HepG2 (cell line): Measurements from ENCODE around the gene RARRES1. TPM values are rescaled to one million over a fixed set of nuclear protein-coding genes. Genes with fewer than 3 reads are reported as not detected.

Experiments
- ARNTL ChIP-seq: sonication (generic); formaldehyde crosslinking; IDR thresholded peaks from 2 replicates; pipeline ENCODE4 v1.4.0; 2020; ENCODE audit warnings: mild to moderate bottlenecking, missing genetic modification reagents
- CHD2 ChIP-seq: IDR thresholded peaks from 2 replicates; pipeline ENCODE4 v1.6.1; 2011; ENCODE audit warnings: low read depth, low read length, improper control_type of control experiment
- EHMT2 ChIP-seq: fragments of 200-600 bp; sonication (generic); IDR thresholded peaks from 2 replicates; pipeline ENCODE4 v1.7.0; 2017; ENCODE audit warnings: antibody characterized with exemption, low read depth, low read length, borderline replicate concordance
- GFI1 ChIP-seq: sonication (generic); formaldehyde crosslinking; IDR thresholded peaks from 2 replicates; pipeline ENCODE4 v1.5.0; 2020; ENCODE audit warnings: missing genetic modification reagents, mild to moderate bottlenecking, borderline replicate concordance
- HOXD1 ChIP-seq: sonication (generic); formaldehyde crosslinking; IDR thresholded peaks from 2 replicates; pipeline ENCODE4 v1.5.0; 2020; ENCODE audit warnings: missing genetic modification reagents
- IRF2 ChIP-seq: IDR thresholded peaks from 2 replicates; pipeline ENCODE4 v1.6.1; 2018; ENCODE audit warnings: missing genetic modification reagents, missing compliant biosample characterization
- KDM6A ChIP-seq: IDR thresholded peaks from 2 replicates; pipeline ENCODE4 v1.6.1; 2016; ENCODE audit warnings: low read depth
- MEIS1 ChIP-seq: sonication (generic); formaldehyde crosslinking; IDR thresholded peaks from 2 replicates; pipeline ENCODE4 v1.9.0; 2021; ENCODE audit warnings: mild to moderate bottlenecking, missing genetic modification reagents, moderate library complexity, borderline replicate concordance
- MTF2 ChIP-seq: sonication (generic); formaldehyde crosslinking; IDR thresholded peaks from 2 replicates; pipeline ENCODE4 v1.5.0; 2020; ENCODE audit warnings: missing genetic modification reagents, borderline replicate concordance
- NCOR1 ChIP-seq: fragments of 200-600 bp; sonication (generic); IDR thresholded peaks from 2 replicates; pipeline ENCODE4 v1.7.0; 2017; ENCODE audit warnings: antibody characterized with exemption, low read length, borderline replicate concordance
- PHF21A ChIP-seq: sonication (generic); formaldehyde crosslinking; IDR thresholded peaks from 2 replicates; pipeline ENCODE4 v1.5.0; 2020; ENCODE audit warnings: mild to moderate bottlenecking, missing genetic modification reagents
- SAP130 ChIP-seq: IDR thresholded peaks from 2 replicates; pipeline ENCODE4 v1.6.1; 2016; ENCODE audit warnings: low read depth
- SNAPC2 ChIP-seq: sonication (generic); formaldehyde crosslinking; IDR thresholded peaks from 2 replicates; pipeline ENCODE4 v1.8.1; 2022; ENCODE audit warnings: mild to moderate bottlenecking, missing genetic modification reagents
- TOPORS ChIP-seq: sonication (generic); formaldehyde crosslinking; IDR thresholded peaks from 2 replicates; pipeline ENCODE4 v1.8.0; 2023; ENCODE audit warnings: mild to moderate bottlenecking, missing genetic modification reagents
- ZNF468 ChIP-seq: sonication (generic); formaldehyde crosslinking; IDR thresholded peaks from 2 replicates; pipeline ENCODE4 v1.8.0; 2022; ENCODE audit warnings: mild to moderate bottlenecking, moderate library complexity, missing genetic modification reagents
- ZNF652 ChIP-seq: IDR thresholded peaks from 2 replicates; pipeline ENCODE4 v1.6.1; 2016; ENCODE audit warnings: low read depth, borderline replicate concordance
- ZSCAN31 ChIP-seq: sonication (generic); formaldehyde crosslinking; IDR thresholded peaks from 2 replicates; pipeline ENCODE4 v1.5.0; 2020; ENCODE audit warnings: low read depth, mild to moderate bottlenecking, missing genetic modification reagents
- polyA plus RNA-seq, 8 experiments: library from polyadenylated mRNA; depleted of rRNA in 3 of 8; stranded (reverse) in 7 of 8; unstranded in 1 of 8; fragments of >200 nt; fragmentation: Illumina TruSeq in 4 of 8; extraction: Trizol in 4 of 8; gene quantifications; 2 replicates each; pipeline versions ENCODE4 v1.2.1 to v1.2.3, GENCODE V29; 2011 to 2016; ENCODE audit warnings: low read depth in 4 of 8, missing spikeins in 1 of 8, mixed read lengths in 1 of 8; ENCODE audit not compliant: insufficient read depth in 1 of 8
- total RNA-seq, 5 experiments: library from RNA; depleted of rRNA; stranded (reverse); fragments of >200 nt; fragmentation: Illumina TruSeq; extraction: Trizol; gene quantifications; 2 replicates each; pipeline ENCODE4 v1.2.3, GENCODE V29; 2016; ENCODE audit warnings: low read depth in 1 of 5
- TF ChIP-seq, protein P1 (sequence below): sonication (generic); formaldehyde crosslinking; IDR thresholded peaks from 2 replicates; pipeline ENCODE4 v1.5.0; 2020; ENCODE audit warnings: mild to moderate bottlenecking, missing genetic modification reagents, borderline replicate concordance
- TF ChIP-seq, protein P2 (sequence below): sonication (generic); formaldehyde crosslinking; IDR thresholded peaks from 2 replicates; pipeline ENCODE4 v1.5.0; 2020; ENCODE audit warnings: missing genetic modification reagents
- TF ChIP-seq, protein P3 (sequence below): sonication (generic); formaldehyde crosslinking; IDR thresholded peaks from 2 replicates; pipeline ENCODE4 v1.8.0; 2022; ENCODE audit warnings: missing genetic modification reagents, mild to moderate bottlenecking, borderline replicate concordance

Gene RARRES1
- total and polyA plus RNA-seq, 2 of the 13 experiments (the other 11 are each of a cell fraction or from before 2014, with no cell fraction given), result not detected

DNA sequence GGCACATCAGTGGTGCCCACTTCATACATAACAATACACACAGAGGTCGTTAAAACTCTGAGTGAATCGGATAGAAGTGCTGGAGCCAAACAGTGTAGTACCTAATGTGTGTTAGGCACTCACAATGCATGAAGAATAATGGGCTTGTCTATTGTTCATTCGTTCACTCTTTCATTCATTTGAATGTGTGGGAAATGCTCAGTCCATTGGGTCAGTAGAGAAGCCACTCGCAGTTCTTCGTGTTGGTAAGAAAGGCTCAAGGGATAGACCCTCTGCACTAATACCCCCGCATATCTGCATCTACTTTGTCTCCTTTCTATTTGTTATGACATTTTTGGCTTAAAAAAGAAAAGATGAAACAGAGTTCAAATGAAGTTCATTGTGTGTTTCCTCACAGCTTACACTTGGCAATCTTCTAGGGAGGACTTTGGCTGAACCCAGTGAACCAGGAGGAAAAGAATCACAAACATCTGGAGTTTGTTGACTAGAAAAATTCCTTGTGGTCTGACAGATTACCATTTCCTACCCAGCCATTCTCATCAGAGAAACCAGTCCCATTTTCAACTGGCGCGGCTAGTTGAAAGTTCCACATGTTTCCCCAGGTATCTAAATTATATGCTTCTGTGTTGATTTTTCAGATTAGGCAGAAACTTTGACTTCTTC is 36.8 kb upstream of the RARRES1 start (continued):
- TF ChIP-seq, protein P1, sequence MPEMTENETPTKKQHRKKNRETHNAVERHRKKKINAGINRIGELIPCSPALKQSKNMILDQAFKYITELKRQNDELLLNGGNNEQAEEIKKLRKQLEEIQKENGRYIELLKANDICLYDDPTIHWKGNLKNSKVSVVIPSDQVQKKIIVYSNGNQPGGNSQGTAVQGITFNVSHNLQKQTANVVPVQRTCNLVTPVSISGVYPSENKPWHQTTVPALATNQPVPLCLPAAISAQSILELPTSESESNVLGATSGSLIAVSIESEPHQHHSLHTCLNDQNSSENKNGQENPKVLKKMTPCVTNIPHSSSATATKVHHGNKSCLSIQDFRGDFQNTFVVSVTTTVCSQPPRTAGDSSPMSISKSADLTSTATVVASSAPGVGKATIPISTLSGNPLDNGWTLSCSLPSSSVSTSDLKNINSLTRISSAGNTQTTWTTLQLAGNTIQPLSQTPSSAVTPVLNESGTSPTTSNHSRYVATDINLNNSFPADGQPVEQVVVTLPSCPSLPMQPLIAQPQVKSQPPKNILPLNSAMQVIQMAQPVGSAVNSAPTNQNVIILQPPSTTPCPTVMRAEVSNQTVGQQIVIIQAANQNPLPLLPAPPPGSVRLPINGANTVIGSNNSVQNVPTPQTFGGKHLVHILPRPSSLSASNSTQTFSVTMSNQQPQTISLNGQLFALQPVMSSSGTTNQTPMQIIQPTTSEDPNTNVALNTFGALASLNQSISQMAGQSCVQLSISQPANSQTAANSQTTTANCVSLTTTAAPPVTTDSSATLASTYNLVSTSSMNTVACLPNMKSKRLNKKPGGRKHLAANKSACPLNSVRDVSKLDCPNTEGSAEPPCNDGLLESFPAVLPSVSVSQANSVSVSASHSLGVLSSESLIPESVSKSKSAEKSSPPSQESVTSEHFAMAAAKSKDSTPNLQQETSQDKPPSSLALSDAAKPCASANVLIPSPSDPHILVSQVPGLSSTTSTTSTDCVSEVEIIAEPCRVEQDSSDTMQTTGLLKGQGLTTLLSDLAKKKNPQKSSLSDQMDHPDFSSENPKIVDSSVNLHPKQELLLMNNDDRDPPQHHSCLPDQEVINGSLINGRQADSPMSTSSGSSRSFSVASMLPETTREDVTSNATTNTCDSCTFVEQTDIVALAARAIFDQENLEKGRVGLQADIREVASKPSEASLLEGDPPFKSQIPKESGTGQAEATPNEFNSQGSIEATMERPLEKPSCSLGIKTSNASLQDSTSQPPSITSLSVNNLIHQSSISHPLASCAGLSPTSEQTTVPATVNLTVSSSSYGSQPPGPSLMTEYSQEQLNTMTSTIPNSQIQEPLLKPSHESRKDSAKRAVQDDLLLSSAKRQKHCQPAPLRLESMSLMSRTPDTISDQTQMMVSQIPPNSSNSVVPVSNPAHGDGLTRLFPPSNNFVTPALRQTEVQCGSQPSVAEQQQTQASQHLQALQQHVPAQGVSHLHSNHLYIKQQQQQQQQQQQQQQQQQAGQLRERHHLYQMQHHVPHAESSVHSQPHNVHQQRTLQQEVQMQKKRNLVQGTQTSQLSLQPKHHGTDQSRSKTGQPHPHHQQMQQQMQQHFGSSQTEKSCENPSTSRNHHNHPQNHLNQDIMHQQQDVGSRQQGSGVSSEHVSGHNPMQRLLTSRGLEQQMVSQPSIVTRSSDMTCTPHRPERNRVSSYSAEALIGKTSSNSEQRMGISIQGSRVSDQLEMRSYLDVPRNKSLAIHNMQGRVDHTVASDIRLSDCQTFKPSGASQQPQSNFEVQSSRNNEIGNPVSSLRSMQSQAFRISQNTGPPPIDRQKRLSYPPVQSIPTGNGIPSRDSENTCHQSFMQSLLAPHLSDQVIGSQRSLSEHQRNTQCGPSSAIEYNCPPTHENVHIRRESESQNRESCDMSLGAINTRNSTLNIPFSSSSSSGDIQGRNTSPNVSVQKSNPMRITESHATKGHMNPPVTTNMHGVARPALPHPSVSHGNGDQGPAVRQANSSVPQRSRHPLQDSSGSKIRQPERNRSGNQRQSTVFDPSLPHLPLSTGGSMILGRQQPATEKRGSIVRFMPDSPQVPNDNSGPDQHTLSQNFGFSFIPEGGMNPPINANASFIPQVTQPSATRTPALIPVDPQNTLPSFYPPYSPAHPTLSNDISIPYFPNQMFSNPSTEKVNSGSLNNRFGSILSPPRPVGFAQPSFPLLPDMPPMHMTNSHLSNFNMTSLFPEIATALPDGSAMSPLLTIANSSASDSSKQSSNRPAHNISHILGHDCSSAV, result no peak
- TF ChIP-seq IRF2 (CRISPR knock-in tag), result no peak
- TF ChIP-seq CHD2, result no peak
- TF ChIP-seq ZNF652 (CRISPR knock-in tag), result no peak
- peak; percentile 52; the same call in 1 of the 2 replicates for TF ChIP-seq NCOR1
- TF ChIP-seq SNAPC2 (CRISPR knock-in tag), result no peak
- no peak for TF ChIP-seq PHF21A (CRISPR knock-in tag)
- TF ChIP-seq ZSCAN31 (CRISPR knock-in tag), result no peak
- peak; percentile 42 for TF ChIP-seq SAP130 (CRISPR knock-in tag)
- TF ChIP-seq, protein P2, sequence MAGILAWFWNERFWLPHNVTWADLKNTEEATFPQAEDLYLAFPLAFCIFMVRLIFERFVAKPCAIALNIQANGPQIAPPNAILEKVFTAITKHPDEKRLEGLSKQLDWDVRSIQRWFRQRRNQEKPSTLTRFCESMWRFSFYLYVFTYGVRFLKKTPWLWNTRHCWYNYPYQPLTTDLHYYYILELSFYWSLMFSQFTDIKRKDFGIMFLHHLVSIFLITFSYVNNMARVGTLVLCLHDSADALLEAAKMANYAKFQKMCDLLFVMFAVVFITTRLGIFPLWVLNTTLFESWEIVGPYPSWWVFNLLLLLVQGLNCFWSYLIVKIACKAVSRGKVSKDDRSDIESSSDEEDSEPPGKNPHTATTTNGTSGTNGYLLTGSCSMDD (CRISPR knock-in tag), result no peak
- TF ChIP-seq, protein P3, sequence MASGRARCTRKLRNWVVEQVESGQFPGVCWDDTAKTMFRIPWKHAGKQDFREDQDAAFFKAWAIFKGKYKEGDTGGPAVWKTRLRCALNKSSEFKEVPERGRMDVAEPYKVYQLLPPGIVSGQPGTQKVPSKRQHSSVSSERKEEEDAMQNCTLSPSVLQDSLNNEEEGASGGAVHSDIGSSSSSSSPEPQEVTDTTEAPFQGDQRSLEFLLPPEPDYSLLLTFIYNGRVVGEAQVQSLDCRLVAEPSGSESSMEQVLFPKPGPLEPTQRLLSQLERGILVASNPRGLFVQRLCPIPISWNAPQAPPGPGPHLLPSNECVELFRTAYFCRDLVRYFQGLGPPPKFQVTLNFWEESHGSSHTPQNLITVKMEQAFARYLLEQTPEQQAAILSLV (CRISPR knock-in tag), result no peak
- TF ChIP-seq ZNF468, result no peak
- peak; percentile 81; the same call in 1 of the 2 replicates for TF ChIP-seq HOXD1 (CRISPR knock-in tag)
- no peak for TF ChIP-seq TOPORS (CRISPR knock-in tag)
- TF ChIP-seq MTF2 (CRISPR knock-in tag), result no peak
- no peak for TF ChIP-seq GFI1 (CRISPR knock-in tag)
- TF ChIP-seq KDM6A (CRISPR knock-in tag), result no peak
- no peak for TF ChIP-seq MEIS1 (CRISPR knock-in tag)
- TF ChIP-seq ARNTL (CRISPR knock-in tag), result no peak
- TF ChIP-seq EHMT2, result no peak
